Fibroblast of peridontal ligament (primary cell): ENCODE results near the gene HSD17B4.
"Not testable (repeated sequence)": the region's sequence is repeated elsewhere in the genome, so short reads cannot be mapped to it uniquely, and the experiment has no call there.

Experiments used
- DNase-seq: peaks from one replicate; pipeline ENCODE4 v3.0.0-alpha.2; 2010; ENCODE audit errors: extremely low read depth

Gene HSD17B4

DNA sequence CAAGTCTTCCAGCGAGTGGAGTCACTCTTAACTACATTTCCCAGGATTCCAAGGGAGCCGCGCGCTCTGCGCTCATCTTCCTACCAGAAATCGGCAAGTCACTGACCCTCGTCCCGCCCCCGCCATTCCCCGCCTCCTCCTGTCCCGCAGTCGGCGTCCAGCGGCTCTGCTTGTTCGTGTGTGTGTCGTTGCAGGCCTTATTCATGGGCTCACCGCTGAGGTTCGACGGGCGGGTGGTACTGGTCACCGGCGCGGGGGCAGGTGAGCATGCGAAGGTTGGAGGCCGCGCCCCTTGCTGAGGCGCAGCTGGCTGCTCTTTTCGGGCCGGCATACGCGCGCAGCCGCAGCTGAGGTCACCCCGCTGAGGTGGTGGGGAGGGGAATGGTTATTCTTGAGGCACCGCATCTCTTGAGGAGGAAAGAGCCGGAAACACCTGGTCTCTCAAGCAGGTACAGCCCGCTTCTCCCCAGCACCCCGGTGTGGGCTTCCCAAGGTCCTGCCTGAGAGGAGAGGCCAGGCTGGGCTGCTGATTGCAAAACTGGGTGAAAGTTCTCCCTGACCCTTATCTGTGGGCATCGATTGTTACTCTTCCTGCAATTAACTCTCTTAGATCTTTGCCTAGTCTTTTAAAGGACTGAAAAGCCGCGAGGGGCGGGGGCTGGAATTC is at the start of gene HSD17B4:
TSS of gene HSD17B4 (plus strand) at position 125 of the 667 bp plus-strand sequence. CDS start at position 204, 79 bp downstream.
- DNase-seq: peak; percentile 86

GRCh38 chr5:119402555-119402954 is 49.7 kb upstream of the HSD17B4 start:
- no peak for DNase-seq

GRCh38 chr5:119404033-119404432 is 48.3 kb upstream of the HSD17B4 start:
- DNase-seq: no peak

GRCh38 chr5:119405419-119405818 is 46.9 kb upstream of the HSD17B4 start:
- DNase-seq: no peak

DNA sequence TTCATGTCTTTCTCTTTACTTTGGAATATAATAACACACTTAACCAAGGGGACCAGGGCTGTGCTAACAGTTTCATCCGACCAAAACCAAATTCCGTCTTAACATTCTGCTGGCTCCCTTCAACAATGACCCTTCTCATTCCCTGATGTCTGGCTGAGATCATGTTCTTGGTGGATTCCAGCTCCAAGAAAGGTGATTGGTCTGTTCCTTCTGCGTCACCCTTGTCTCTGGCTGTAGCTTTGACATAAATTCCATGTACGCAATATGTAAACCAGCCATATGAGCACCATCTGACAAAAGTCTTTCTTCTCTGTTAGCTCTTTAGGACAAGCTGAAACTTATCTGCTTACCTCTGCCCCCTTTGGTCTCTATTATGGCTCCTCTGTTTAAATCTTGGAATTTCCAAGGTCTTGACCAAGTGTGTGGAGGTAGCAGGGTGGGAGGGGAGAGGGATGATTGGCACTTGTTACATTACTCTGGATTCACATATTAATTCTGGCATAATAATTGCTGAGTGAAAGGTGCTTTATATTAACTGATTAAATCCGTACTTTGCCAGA is 45.7 kb upstream of the HSD17B4 start:
- DNase-seq: no peak

DNA sequence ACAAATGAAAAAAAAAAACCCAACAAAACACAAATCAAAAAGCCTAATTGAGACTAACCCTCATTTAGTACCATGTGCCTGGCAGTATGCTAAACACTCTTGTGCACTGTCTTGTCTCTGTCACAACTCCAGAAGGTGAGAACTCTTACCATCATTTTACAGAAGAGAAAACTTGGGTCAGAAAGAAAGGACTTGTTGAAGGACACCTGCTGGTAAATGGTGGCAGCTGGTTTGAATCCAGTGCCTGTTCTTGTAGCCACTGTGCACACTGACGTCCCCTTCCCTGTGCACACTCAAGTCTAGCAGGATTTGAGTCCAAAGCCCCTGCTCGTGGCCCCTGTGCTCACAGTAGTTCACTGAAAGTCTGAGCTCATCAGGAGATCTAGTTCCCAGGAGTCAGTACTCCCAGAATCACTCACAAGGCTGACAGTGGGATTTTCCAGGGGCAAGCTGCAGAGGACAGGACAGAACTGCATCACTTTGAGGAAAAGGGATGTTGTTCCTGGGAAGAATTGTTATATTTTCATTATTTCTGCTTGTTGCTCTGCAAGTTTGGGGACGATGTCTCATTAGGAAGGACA is 43.0 kb upstream of the HSD17B4 start:
- DNase-seq: no peak

DNA sequence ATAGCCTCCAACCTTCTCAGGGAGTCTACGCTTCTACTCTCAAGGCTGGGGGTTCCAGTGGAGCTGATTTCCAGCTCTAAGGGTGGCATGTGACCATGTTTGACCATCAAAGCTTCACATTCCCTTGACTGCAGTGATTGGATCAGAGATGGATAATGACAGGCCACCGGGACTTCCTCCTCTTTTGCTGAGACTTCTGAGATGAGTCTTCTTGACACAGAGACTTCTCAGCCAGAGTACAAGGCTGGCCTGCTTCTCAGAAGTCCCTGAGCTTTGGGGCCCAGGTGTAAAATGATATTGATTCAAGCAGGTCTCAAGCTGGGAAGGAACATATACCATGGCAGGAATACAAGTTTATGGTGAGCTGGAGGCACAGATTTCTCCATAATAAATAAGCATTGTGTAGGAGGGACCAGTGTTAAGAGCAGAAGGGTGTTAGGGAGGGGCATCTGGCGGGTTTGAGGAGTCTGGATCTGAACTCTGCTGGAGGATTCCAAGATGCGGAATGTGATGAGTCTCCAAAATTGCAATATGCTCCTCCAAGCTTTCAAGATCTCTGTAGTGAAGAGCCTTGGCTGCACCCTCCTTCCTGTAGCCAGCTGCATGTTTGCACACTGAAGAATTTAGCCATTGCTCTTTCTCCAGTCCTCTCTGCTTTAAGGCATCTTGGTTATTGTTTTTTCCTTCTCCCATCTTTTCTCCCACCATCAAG is 41.7 kb upstream of the HSD17B4 start:
- DNase-seq: peak; percentile 35

GRCh38 chr5:119411361-119412278 is 40.7 kb upstream of the HSD17B4 start:
- peak; percentile 92 for DNase-seq

DNA sequence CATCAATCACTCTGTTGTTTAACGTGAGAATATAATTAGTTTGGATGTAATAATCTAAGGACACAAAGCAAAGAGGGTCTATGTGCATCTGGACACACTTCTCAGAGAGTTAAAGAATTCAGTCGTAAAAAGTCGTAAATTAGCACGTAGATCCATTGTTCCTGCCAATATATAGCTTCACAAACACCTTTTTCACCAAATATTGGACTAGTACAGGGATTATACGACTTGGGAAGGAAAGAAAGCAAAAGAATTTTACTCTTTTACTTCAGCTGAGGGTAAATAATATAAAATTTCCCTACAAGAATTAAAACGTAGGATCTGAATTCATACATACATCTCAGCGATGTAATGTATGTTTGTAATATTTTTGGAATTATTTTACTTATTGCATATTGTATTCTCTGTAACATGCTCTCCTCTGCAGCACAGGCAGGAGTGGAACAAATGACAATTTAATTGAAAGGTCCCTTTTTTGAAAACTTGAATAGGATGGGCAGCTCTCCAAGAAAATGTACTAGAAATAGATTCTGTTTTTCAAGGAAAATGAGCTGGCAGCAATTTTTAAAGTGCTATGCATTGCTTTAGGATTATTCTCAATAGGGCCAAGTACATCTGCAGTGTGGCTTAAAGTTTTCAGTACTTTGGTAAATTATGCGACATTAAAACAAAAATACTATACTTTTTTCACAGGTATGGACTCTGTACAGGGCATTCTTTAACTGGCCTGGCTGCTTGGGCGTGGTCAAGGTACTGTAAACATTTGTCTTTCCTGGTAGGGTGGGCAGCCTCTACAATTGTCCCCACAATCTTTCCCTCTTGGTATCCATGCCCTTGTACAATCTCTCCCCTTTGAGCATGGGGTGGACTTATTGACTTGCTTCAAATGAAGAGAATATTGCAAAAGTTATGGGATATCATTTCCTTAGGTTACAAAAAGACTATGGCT is 39.7 kb upstream of the HSD17B4 start:
- DNase-seq: no peak

DNA sequence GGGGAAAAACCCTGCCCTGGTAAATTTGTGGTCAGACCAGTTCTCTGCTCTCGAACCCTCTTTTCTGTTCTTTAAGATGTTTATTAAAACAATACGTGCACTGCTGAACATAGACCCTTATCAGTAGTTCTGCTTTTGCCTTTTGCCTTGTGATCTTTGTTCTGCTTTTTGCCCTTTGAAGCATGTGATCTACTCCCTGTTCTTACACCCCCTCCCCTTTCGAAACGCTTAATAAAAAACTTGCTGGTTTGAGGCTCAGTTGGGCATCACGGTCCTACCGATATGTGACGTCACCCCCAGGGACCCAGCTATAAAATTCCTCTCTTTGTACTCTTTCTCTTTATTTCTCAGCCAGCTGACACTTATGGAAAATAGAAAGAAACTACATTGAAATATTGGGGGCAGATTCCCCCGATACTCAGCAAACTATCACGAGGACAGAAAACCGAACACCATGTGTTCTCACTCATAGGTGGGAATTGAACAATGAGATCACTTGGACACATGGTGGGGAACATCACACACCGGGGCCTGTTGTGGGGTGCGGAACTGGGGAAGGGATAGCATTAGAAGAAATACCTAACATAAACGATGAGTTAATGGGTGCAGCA is 38.1 kb upstream of the HSD17B4 start:
- DNase-seq: not testable (repeated sequence)

DNA sequence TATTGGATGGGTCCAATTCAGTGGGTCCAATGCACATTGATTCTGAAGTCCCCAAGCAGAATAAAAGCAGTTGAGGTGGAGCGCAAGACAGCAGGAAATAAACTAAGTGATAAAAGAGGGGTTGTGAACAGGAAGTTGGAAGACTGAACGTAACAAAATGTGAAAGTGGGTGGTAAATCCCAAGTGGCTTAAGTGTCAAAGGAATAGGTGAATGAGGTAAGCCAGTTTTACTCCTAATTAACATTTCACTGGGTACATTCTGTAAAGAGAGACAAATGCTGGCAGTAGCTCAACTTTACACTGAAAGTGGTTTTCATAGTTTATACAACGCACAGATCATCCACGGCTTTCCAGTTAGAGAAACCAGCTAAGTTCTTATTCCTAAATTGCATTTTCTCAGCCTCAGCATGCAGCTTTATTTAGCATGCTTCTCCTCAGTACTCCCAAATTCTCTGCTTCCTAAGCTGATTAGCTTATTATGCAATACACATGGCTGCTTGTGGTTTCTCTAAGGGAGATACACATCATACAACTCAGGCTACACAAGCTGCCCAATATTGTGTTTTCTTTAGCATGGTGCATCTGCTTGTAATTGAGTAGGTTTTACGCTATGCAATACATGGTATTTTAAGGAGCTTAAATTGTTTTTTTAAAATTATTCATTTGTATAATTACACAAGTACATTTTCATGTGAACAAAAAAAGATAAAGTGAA is 34.2 kb upstream of the HSD17B4 start:
- peak; percentile 98 for DNase-seq

GRCh38 chr5:119418606-119419100 is 33.6 kb upstream of the HSD17B4 start:
- no peak for DNase-seq

- no peak for DNase-seq
Measured at GRCh38 chr5:119420169-119420568, 32.1 kb upstream of the HSD17B4 start.

DNA sequence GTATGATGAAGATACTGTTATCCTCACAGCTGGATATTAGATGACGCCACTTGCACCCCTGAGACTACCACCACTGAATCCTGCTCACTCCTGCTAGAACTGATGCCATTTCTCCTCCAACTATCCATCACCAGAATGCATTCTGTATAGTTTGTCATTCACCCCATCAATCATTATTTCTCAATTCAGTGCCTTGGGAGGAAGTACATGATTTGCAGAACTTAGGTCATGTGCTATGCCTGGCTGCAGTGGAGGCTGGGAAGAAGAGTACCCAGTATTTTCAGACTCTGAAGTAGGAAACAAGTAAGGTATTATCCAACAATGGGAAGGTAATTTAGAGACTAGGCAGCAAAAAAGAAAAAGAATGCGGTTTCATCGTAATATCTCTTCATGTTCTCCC is 26.2 kb upstream of the HSD17B4 start:
- no peak for DNase-seq

DNA sequence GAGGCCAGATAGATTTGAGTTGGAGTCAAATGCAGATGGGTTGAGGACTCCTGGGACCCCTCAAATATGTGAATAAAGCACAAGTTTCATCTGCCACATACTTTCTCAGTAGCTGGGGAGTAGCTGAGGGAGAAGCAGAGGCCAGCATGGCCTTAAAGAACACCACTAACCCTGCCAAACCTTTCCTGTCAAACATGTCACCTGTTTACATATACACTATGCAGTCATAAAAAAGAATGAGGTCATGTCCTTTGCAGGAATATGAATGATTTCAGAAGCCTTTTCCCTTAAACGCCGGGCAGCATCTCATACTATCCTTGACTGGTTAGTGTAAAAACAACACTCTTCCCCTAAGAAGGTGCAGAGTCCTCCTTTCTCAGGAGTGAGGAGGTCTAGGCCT is 25.2 kb upstream of the HSD17B4 start:
- DNase-seq: no peak

GRCh38 chr5:119427596-119427995 is 24.7 kb upstream of the HSD17B4 start:
- DNase-seq: not testable (repeated sequence)

DNA sequence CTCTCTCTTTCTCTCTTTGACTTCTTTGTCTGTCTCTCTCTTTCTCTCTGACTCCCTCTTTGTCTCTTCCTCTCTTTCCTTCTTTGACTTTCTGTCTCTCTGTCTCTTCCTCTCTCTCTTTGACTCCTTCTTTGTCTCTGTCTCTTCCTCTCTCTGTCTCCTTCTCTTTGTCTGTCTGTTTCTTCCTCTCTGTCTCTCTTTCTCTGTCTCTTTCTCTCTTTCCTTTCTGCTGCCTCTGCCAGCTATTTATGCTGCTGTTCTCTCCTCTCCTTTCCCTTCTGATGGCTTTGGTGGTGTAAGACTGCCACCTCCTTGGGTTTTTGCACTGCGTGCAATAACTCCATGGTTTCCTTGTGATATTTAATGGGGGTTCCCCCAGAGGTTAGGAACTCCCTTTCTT is 24.1 kb upstream of the HSD17B4 start:
- not testable (repeated sequence) for DNase-seq

GRCh38 chr5:119428574-119428973 is 23.7 kb upstream of the HSD17B4 start:
- DNase-seq: not testable (repeated sequence)

- not testable (repeated sequence) for DNase-seq
Measured at GRCh38 chr5:119432674-119433237, 19.5 kb upstream of the HSD17B4 start.
